Suppressor macrophage treated with lipopolysaccharide for 4 hours (primary cell): Measurements from ENCODE around the gene CRYL1.
A peak's percentile ranks its signal among the peaks of the same experiment; 100 is the strongest.

Experiments
- DNase-seq: peaks from one replicate; pipeline ENCODE4 v3.0.0-alpha.2; 2020

The CRYL1 gene

DNA sequence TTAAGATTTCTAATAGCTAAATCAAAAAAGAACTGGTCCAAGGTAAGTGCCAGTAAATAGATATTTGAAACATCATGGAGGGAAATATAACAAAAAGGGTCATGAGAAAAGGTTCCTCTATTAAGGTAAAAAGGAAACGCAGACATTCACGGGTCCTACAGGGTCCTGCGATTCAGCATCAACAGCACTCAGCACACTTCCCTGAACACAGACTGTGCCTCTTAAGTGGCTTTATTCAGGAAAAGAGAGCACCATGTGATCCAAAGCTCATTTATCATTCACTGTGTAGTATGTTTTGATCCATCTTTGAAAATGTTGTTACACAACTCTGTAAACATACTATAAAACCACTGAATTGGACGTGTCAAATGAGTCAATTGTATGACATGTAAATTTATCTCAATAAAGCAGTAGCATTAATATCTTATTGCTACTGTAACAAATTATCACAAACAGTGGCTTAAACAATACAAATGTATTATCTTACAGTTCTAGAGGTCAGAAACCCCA lies 33.7 kb downstream of the CRYL1 start:
- no peak for DNase-seq

DNA sequence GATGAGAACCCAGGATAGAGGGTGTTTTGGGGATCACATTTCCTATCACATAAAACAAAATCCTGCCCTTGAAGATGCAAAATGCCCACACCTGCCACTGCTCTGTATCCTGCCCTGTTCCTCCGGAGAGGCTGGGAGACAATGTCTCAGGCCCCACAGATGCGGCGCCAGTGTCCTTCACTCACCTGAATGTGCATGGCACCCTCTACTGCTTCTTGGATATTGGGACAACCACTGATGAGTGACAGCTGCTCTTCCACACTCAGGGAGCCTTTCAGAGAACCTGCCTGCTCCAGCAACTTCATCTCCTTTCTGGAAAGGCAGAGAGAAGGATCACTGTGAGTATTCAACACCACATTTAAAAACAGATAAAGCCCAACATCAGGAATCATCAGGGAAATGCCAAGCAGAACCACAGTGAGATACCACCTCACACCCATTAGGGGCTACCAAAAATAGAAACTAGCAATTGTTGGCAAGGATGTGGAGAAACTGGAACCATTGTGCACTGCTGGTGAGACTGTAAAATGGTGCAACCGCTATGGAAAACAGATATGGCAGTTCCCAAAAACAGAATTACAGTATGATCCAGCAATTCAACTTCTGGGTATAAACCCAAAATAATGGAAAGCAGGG lies 36.4 kb downstream of the CRYL1 start:
- DNase-seq: peak; percentile 46

DNA sequence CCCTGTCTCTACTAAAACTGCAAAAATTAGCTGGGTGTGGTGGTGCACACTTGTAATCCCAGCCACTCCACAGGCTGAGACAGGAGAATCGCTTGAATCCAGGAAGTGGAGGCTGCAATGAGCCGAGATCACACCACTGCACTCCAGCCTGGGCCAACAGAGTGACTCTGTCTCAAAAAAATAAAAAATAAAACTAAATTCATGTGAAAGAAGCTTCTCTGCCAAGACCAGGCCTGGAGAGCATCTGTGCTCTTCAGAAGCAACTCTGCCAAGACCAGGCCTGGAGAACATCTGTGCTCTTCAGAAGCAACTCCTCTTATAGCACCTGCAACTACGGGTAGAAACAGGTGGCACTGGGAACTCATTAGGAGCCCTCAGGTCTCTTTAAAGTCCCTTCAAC lies 37.7 kb downstream of the CRYL1 start:
- no peak for DNase-seq

DNA sequence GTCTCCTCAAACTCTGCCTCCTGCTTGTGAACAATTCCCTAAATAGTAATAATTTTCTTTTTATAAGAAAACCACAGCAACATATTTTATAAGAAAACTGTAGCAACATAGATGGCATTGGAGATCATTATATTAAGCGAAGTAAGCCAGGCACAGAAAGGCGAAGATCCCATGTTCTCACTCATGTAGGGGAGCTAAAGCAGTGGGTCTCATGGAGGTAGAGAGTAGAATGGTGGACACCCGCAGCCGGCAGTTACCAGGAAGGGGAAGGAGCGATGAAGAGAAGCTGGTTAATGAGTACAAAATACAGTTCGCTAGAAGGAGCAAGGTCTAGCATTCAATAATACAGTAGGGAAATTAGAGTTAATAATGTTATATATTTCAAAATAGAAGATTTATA lies 42.9 kb downstream of the CRYL1 start:
- DNase-seq: no peak

DNA sequence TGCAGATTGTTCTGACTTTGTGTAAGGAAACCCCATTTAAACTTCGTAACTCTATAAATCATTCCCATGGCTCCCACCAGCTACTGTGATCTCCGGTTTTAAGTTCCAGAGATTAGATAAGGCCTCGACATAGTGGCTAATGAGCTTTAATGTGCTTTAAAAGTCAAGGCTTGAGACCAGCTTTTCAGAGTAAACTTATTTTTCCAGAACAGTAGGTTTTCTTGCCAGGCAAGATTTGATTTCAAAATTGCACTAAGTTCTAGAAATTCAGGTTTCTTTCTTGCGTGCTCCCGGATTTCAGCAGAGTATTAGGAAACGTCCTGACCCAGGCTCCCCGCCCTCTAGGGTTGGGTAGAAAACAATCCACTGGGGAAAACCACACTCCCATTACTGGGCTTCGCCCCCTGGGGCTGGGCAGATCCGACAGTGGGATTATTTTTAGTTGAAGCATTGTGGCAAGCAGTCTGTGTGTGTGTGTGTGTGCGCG lies 43.3 kb downstream of the CRYL1 start:
- no peak for DNase-seq

DNA sequence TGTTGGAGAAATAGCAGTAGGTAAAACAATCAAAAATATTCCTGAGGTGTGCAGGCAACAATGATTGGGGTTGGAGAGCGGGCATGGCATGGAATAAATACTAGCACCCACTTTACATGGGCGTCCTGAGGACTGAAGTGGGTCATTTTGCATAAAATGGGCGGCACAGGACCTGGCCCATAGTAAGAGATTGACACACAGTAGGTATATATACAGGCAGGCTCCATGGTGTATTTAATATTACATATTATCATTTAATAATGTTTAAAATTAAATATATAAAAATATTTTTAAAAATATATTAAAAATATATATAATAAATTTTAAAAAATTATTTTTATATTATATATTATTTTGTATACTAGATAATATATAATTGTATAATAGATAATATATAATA lies 48.3 kb downstream of the CRYL1 start:
- DNase-seq: no peak

DNA sequence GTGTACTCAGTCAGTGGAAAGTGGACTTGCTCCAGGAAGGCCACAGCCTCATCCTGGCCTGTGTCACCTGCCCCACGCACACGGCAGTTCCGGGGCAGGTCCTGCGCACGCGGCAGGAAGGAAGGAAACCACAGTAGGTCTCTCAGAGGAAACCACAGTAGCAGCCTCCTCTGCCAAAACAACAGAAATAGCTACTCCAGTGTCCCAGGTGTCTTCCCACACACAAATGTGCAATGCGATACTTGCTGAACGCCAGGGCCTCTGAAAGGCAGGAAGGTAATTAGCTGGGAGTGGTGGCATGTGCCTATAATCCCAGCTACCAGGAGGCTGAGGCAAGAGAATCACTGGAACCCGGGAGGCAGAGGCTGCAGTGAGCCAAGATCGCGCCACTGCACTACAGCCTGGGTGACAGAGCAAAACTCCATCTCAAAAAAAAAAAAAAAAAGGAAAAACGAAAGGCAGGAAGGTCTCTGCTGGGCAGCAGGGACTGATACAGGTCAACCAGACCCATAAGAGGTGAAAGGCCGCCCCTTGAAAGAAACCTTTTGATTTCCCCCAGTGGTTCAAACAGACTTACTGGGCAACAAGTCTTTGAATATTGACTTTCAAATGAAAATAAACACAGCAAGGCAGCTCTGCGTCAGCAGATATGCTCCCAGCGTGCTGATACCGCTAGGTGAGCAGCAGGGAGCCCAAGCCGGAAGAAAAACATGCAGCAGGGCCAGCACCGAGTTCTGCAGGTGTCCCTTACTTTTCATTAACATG lies 49.5 kb downstream of the CRYL1 start:
- DNase-seq: no peak

DNA sequence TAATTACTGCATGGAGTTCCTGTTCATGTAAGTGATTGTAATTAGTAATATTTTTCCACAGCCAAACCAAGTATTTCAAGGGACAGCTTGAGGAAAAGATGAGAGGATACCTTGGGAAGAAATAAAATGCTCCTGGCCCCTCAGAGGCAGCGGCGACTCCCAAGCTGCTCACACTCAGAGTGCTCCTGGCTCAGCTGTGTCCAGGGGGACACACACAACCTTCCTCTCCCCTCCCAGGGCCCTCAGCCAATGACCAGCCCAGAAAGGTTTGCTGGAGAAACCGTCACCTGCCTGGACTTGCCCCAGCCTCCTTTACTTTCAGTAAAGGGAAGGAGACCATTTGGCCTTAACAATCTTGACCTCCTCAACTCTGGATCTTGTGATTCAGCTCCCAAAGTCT lies 51.1 kb downstream of the CRYL1 start:
- no peak for DNase-seq

DNA sequence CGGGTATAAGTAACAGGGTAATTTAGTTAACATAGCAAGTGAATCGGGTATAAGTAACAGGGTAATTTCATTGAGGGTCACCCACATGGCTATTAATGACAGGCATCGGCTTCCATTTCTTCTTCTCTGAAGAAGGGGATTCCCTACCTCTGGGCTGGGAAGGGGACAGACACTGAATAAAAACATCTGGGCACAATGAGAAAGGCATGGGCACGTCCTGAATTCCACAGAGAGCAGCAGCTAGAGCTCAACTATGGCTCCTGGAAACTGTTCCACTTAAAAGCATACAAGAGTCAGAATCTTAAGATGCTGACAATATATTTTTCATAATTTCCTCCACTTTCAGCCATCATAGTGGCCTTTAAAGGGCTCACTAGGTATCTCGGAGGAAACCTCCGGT lies 51.8 kb downstream of the CRYL1 start:
- DNase-seq: no peak

DNA sequence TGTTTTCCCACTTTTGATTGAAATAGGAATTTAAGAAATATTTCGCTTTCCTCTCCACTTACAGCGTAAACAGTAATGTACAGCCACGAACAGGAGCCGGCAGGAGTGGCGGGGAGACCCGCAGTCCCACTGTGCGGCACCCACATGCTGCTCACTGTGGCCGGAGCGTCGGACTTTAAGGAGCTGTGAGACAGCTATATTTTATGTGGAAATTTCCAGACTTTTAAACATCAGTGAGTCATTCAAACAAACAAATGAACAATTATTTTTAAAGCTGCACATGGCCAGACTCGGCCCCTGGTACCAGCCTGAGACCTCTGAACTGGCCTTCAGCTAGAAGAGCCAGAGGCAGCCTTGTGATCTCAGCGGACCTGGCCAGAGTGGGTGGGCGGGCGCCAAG lies 52.5 kb downstream of the CRYL1 start:
- no peak for DNase-seq

DNA sequence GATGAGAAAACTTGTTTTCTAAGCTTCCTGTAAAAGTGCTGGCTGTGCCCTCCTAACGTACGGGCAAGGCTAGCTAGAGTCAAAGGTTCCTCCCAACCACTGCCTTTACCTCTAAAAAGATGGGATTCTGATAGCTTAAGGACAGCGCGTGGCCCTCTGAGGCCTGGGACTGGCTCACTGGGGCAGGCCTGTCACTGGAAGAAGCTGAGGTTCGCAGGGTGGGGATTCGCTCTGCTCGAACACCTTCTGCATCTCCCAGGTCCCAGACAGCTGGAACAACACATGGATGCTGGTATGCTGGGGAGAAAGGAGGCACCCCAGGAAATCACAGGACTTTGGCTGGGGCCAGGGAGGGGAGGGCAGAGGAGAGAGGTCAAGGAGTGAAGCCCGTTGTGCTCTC lies 53.1 kb downstream of the CRYL1 start:
- no peak for DNase-seq

DNA sequence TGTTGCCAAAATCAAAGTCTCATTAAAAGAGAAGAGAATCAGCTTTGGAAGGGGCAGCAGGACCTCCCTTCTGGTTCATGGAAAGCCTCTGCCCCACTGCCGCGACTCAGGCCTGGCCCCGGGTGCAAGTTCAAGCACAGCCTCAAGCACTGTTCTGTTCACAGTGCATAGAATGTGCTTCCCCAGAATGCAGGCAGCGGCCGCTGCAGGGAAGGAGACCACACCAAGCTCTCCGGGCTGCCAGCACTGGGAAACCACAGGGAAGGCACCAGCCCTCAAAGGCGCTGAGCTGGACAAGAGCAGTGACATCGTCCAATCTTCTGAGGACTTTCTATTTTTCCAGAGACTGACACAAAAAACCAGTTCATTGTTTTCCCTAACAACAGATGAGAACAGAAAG lies 55.5 kb downstream of the CRYL1 start:
- no peak for DNase-seq

DNA sequence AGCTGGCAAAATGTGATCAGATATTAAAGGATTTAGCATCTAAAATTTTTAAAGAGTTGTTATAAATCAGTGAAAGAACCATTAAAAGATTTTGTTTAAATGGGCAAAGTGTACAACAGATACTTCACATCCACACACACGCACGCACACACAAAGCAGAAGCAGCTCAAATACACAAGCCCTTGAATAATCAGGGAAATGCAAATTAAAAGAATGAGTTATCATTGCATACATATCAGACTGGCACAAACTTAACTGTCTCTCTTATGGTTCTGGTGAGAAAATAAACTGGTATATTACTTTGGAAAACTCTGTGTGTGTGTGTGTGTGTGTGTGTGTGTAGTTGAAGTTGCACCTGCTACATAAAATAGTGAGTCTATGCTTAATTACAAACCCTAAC lies 59.3 kb downstream of the CRYL1 start:
- DNase-seq: no peak

DNA sequence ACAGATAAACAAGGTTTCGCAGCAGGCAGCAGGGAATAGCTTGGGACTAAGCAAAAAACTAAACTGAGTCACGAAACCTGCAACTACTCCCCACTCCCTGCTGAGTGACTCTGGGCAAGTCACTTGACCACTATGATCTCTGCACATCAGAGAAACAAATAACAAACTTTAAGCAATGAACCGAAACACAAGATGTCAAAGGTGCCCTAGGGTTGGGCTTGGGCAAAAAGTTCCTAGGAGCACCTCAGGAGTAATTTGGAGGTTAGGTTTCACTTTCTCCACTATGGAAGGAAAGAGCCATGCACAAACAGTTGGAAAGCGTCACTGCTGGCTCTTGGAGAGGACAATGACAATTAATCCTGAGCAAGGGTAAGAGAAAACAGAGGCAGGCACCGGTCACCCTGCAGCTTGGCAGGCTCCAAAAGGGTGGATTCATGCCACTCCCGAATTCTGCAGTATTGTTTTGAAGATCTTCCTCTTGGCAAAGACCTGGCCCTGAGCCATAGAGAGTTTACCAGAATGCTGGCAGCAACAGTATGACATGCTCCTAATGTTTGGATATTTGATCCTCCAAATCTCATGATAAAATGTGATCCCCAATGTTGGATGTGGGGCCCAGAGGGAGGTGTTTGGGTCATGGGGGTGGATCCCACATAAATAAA lies 60.3 kb downstream of the CRYL1 start:
- DNase-seq: no peak

DNA sequence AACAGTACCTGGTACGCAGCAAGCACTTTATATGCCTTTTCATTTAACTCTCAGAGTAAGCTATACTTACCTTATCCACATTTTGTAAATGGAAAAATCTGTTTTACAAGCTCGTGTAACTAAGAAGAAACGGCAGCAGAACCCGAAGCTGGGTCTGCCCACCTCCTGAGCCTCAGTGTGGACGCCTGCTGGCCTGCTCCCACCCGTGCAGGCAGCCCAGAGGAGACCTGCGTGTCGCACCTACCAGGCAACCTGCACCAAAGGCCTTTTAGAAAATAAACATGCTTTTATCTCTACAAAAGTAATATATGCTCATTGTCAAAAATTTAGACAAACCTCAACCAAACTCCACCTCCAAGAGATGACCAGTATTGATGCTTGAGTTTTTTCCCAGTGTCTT lies 62.7 kb downstream of the CRYL1 start:
- DNase-seq: no peak

DNA sequence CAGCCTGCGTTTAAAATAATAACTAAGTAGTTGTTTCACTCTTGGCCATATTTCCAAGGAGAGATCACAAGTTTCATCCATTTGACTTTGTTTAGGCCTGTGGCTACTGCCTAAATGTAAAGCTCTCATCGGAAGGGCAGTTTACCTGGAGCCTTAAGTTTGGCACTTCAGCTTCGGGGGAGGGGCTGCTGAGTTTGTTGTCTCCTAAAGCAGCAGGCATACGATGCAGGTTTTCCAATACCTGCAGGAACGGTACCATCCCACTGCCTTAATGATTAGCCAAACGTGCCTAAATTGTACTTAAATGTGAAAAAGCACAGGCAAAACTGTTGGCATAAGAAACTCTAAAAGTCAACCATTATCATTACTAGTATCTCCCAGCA lies 63.1 kb downstream of the CRYL1 start:
- no peak for DNase-seq

DNA sequence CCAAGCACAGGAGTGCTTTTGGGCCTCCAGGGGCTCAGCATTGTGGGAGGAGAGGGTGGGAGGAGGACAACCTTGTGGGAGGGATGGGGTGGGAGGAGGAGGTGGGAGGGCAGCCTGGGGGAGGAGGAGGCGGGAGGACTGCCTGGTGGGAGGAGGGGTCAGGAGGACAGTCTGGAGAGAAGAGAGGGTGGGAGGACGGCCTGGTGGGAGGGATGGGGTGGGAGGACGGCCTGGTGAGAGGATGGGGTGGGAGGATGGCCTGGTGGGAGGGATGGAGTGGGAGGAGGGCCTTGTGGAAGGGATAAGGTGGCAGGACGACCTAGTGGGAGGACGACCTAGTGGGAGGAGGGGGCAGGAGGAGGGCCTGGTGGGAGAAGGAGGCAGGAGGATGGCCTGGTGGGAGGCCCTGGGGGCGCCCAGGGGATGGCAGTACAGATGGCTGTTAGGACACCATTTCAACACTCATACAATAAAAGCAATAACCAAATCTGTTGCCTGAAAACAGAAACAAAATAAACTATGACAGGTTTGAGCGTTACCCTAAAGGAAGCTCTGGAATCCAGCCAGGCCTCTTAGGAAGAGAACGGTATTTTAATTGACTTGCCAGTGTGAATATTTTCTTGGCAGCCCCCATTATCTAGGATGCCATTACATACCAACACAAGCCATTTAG lies 63.7 kb downstream of the CRYL1 start:
- no peak for DNase-seq

DNA sequence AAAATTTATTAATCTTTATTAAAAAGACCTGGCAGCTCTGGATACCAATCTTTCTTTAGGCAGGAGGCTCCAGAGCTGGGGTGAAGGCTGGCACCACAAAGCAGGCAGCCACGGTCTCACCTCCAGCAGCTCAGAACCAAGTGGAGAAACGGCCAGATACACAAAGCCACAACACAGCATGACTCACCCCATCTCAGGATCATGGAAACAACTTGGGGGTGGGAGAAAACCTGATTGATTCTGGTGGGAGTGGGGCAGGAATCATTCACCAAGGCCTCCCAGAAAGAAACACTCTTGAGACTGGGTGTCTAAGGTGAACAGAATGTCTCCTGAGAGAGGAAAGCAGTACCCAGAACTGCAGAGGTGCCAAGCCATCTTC lies 64.2 kb downstream of the CRYL1 start:
- DNase-seq: no peak

DNA sequence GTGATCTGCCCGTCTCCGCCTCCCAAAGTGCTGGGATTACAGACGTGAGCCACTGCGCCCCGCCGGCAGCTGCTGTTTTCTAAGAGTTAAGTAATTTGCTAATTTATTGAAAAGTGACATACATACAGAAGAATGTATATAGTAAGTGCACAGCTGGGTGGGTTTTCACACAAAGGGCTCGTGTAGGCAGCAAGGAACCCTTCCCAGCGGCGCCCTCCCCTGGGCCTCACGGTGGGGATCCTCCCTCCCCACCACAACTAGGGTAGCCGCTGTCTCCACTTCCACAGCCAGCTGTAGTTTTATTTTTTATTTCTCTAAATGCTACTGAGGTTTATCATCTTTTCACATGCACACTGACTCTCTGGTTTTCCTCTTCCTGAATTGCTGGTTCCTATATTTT lies 64.9 kb downstream of the CRYL1 start:
- no peak for DNase-seq

DNA sequence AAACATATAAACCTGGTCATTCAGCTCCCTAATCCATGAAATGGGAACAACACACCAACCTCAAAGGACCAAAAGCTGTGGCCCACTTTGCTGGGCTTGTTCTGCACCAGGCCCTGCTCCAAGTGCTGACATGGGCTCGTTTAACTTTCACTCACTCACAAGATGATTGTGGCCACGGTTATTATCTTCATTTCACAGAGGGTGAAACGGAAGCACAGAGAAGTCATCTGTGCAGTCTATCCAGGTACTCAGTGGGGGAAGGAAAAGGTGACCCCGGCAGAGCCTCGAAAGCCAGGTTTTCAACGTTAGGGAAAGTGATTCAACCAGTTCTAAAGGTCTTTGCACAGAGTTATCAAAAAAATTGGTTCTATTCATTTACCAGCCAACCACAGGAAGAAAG lies 68.0 kb downstream of the CRYL1 start:
- DNase-seq: no peak

DNA sequence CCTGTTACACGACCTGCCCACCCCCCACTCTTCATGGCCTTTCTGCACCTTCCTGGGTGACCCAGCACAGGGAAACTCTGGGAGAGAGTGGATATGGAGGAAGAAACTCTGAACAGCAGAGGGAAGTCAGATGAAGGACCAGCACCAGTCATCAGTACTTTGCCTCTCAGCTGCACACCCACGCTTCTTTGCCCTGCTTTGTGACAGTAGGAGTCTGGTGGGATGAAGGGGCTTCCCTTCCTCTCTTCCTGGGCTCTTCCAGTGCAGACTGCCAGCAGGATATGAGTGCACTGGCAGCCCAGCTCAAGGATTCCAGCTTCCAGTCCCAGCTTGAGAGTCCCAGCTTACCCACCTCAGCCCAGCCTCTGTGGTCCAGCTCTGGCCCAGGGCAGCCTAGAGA lies 68.9 kb downstream of the CRYL1 start:
- no peak for DNase-seq

DNA sequence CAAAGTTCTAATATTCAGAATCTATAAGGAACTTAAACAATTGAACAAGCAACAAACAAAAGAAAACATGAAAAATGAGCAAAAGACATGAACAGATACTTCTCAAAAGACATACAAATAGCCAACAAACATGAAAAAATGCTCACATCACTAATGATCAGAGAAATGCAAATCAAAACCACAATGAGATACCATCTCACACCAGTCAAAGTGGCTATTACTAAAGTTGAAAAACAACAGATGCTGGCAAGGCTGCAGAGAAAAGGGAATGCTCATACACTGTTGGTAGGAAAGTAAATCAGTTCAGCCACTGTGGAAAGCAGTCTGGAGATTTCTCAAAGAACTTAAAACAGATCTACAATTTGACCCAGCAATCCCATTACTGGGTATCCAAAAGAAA lies 74.3 kb downstream of the CRYL1 start:
- no peak for DNase-seq

DNA sequence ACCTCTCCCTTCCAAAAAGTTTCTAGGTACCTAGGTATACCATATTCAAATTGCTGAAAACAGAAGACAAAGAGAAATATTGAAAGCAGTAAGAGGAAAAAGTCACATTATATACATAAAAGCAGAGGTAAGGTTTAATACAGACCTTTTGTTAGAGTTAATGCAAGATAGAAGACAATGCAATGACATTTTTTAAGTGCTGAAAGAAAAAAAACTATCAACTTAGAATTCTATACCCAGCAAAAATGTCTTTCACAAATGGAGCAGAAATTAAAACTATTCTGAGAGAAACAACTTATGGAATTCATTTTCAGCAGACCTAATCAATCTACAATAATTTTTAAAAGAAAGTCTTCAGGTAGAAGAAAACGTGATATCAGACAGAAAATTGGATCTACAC lies 77.2 kb downstream of the CRYL1 start:
- no peak for DNase-seq

DNA sequence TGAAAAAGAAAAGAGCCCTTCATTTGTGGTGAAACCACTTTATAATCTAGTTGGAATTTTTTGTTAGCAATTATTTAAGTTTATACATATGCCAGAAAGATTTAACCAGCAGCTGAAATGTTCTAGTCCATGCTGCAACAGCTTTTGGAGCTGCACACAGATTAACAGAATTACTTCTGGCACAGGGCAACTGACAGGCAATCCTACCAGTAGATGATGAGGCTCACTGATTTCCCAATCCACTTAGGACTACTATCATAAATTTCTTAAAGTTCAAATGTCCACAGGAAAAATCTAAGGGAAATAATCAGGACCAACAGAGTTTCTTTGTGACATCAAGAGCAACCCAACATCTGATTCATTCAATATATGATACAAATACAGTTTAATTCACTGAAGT lies 78.8 kb downstream of the CRYL1 start:
- DNase-seq: no peak
